ENCODE results near the gene MED13L. TPM values are rescaled to one million over a fixed set of nuclear protein-coding genes. Genes with fewer than 3 reads are reported as not detected.

Gene MED13L
- total RNA-seq, 1 donor from 2014 or later: 147 TPM

DNA sequence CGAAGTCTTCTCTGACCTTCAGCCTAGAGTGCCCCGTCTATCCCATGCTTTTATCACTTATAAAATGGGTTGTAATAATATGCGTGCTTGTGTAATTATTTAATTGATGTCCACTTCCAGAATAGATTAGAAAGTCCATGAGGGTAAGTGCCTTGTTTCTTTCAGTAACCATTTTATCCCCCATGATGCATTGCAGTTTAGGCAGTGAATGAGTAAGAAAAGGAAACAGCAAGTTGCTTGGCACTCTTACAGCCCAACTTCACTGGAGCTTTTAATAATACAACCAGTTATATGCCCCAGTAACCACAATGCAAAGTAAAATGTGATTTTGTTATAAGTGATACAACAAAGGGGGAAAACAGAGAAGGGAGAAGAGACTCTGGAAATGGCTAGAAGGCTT is 287.3 kb downstream of the MED13L start:
- ATAC-seq: no peak
- Histone ChIP-seq H3K4me3 (no peak overlapping the region), H3K9me3 (no peaks in the 10 kb centered on the region), H3K36me3 (peaks cover 73% of the 10 kb centered on the region), H3K4me1 (peaks cover 7% of the 10 kb centered on the region), H3K27ac (no peak overlapping the region), H3K27me3 (no peaks in the 10 kb centered on the region)
- TF ChIP-seq CTCF (IDR thresholded peaks at IDR 0.05): no peak
- intact Hi-C loops (cut with DNase I): no loop called here
- DNase-seq: no peak

DNA sequence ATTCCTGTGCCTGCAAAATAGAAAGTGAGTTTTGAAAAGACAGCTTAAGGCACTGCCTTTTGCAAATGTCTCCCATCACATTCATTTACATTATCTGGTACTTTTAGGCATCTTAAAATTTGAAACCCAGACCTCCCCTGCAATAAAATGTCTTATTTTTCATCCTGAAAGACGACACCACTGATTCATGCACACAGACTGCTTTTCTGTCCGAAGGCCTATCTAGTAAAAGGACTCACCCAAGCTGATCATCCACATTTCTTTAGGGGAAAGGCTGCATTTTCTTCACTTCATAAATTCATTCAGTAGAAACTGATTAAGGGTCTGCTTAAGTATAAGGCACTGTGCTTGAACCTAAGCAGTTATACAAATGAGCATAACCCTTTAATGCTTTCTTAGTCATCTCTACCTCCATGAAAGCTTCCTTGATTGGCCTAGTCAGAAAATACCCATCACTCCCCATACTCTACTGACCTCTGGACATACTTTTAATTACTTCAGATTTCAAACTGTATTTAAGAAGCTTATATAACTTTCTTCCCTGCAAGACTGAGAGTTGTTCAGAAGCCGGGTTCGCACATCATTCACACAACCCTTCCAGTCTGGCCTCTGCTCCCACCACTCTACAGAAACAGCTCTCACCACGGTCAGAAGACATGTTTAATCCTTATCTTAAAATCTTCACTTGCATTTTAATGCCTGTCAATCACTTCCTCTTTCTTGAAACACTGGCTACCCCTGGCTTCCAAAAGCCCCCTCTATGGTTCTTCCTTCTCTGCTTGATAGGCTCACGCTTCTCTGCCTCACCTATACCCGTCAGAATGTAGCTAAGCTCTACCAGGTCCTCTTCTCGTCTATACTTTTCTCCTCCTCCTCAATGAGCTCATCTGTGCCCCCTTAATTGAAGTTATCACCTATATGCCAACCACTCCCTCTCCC is 288.6 kb downstream of the MED13L start:
- Histone ChIP-seq H3K27me3 (no peaks in the 10 kb centered on the region), H3K27ac (no peak overlapping the region), H3K36me3 (peaks cover 70% of the 10 kb centered on the region), H3K4me3 (no peak overlapping the region), H3K4me1 (peaks cover 7% of the 10 kb centered on the region), H3K9me3 (no peaks in the 10 kb centered on the region)
- no peak for DNase-seq
- TF ChIP-seq CTCF (IDR thresholded peaks at IDR 0.05): no peak
- intact Hi-C loops (cut with DNase I): no loop called here
- no peak for ATAC-seq

DNA sequence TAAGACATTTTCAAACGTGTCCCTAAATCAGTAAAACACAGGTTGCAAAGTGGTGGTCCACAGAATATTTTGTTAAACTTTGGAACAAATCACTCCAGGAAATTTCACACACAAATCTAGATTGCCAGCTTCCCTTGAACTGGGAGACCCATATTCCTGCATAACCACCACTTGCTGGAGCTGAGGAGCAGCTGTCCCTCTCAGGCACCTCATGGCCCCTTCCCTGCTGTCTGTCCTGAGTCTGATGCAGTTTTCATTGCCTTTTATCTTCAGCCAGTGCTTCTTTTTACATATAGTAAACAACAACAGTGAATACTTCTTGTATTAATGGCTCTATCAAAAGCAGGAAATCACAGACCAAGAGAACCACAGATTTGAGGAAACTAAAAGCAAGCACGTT is 289.3 kb downstream of the MED13L start:
- H3K4me1 ChIP-seq: peaks cover 7% of the 10 kb centered on the region
- DNase-seq: no peak
- H3K36me3 ChIP-seq: peaks cover 72% of the 10 kb centered on the region
- intact Hi-C loops (cut with DNase I): no loop called here
- H3K27me3 ChIP-seq: no peaks in the 10 kb centered on the region
- H3K9me3 ChIP-seq: no peaks in the 10 kb centered on the region
- H3K27ac ChIP-seq: no peak overlapping the region
- no peak for ATAC-seq
- no peak for TF ChIP-seq CTCF (IDR thresholded peaks at IDR 0.05)
- no peak overlapping the region for H3K4me3 ChIP-seq

DNA sequence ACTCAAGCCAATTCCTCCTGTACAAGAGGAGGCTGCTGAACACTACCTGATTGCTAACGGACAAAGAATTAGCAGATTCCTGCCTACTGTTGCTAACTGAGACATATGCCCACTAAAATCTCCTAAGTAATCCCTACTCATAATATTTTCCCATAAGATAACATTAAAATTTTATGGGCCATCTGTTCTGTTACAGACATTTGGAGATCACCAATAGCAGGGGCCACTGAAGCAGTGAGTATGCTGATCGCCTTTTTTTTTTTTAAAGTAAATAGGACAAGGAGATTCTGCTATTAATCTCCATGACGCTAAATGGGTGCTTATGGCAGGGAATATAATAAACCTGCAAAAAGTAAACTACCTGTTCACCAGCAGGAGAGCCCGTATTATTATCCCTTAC is 292.9 kb downstream of the MED13L start:
- ATAC-seq (no peak), DNase-seq (no peak)
- Histone ChIP-seq H3K9me3 (no peaks in the 10 kb centered on the region), H3K4me3 (no peak overlapping the region), H3K27me3 (no peaks in the 10 kb centered on the region), H3K27ac (no peak overlapping the region), H3K4me1 (peaks cover 9% of the 10 kb centered on the region), H3K36me3 (peaks cover 78% of the 10 kb centered on the region)
- no peak for TF ChIP-seq CTCF (IDR thresholded peaks at IDR 0.05)
- intact Hi-C loops (cut with DNase I): no loop called here

DNA sequence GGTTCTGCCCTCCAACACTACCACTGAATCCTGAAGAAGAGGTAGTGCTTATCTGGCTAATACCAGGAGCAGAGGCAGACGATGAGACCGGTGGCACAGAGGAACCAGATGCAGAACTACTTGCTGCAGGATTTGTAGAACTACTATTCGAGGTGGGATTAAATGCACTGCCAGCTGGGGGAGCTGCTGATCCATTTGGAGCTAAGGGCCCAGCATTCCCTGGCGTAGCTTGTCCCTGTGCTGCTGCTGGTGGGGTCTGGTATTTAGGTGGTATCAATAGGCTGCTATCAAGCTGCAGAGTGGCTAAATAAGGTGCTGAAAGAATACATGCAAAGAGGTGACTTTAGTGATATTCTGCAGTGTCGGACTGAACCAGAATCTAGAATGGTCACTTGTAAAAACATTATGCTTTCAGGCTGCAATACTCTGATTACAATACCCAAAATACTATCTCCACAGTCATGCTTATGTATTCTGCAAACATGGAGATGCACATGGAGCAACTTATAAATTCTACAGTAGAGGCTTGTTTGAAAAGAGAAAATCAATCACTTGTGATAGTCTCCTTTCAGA is 294.2 kb downstream of the MED13L start:
- Histone ChIP-seq H3K36me3 (peaks cover 78% of the 10 kb centered on the region), H3K4me3 (no peak overlapping the region), H3K9me3 (no peaks in the 10 kb centered on the region), H3K27ac (no peak overlapping the region), H3K27me3 (no peaks in the 10 kb centered on the region), H3K4me1 (peaks cover 7% of the 10 kb centered on the region)
- DNase-seq: no peak
- ATAC-seq: peak; percentile 26
- TF ChIP-seq CTCF (IDR thresholded peaks at IDR 0.05): no peak
- intact Hi-C loops (cut with DNase I): no loop called here
